ENCODE results near the gene TSC1.
A peak's percentile ranks its signal among the peaks of the same experiment; 100 is the strongest.
"Not testable (repeated sequence)": the region's sequence is repeated elsewhere in the genome, so short reads cannot be mapped to it uniquely, and the experiment has no call there.

The TSC1 gene

GRCh38 chr9:132975961-132976360 lies 31.5 kb upstream of the TSC1 start:
- no peak for DNase-seq

- no peak for DNase-seq
Observed at GRCh38 chr9:132973713-132974112, 29.3 kb upstream of the TSC1 start.

GRCh38 chr9:132973166-132973565 lies 28.8 kb upstream of the TSC1 start:
- DNase-seq = no peak

- DNase-seq = no peak
Observed at GRCh38 chr9:132970324-132971062, 26.1 kb upstream of the TSC1 start.

- no peak for DNase-seq
Observed at GRCh38 chr9:132969783-132970182, 25.4 kb upstream of the TSC1 start.

GRCh38 chr9:132967908-132968307 lies 23.5 kb upstream of the TSC1 start:
- DNase-seq = not testable (repeated sequence)

- DNase-seq = no peak
Observed at GRCh38 chr9:132965478-132965877, 21.1 kb upstream of the TSC1 start.

- no peak for DNase-seq
Observed at GRCh38 chr9:132961002-132961401, 16.6 kb upstream of the TSC1 start.

- DNase-seq = no peak
Observed at GRCh38 chr9:132957805-132958204, 13.4 kb upstream of the TSC1 start.

- DNase-seq = no peak
Observed at GRCh38 chr9:132955768-132956167, 11.4 kb upstream of the TSC1 start.

GRCh38 chr9:132955123-132955522 lies 10.7 kb upstream of the TSC1 start:
- no peak for DNase-seq

- DNase-seq = no peak
Observed at GRCh38 chr9:132949709-132950108, 5.3 kb upstream of the TSC1 start.

GRCh38 chr9:132948482-132949050 lies 4.2 kb upstream of the TSC1 start:
- DNase-seq = peak; percentile 38 to 64

- DNase-seq = no peak
Observed at GRCh38 chr9:132947756-132948155, 3.3 kb upstream of the TSC1 start.

GRCh38 chr9:132946631-132947295 lies 2.3 kb upstream of the TSC1 start:
- no peak for DNase-seq

- DNase-seq = no peak
Observed at GRCh38 chr9:132946211-132946610, 1.8 kb upstream of the TSC1 start.

- no peak for DNase-seq
Observed at GRCh38 chr9:132945186-132946130, 1.0 kb upstream of the TSC1 start.

- no peak for DNase-seq
Observed at GRCh38 chr9:132943651-132944293, 644 bp downstream of the TSC1 start.

- no peak for DNase-seq
Observed at GRCh38 chr9:132942541-132943182, 1.8 kb downstream of the TSC1 start.

GRCh38 chr9:132939169-132939568 lies 5.2 kb downstream of the TSC1 start:
- no peak for DNase-seq

- no peak for DNase-seq
Observed at GRCh38 chr9:132937463-132937901, 6.9 kb downstream of the TSC1 start.

GRCh38 chr9:132935026-132935425 lies 9.4 kb downstream of the TSC1 start:
- no peak for DNase-seq

All from cerebellar nuclear complex (tissue), 1 donor.